Uterus (tissue), 2 donors: ENCODE measurements around the gene PCGF1.

ENCODE experiments used
- CTCF ChIP-seq, 4 experiments: fragments of 200-600 bp in 2 of 4; fragments of 450-650 bp in 2 of 4; sonication (generic) in 2 of 4; IDR thresholded peaks; one replicate each; pipeline ENCODE4 v1.5.1; 2016 to 2019; ENCODE audit warnings: antibody characterized with exemption in 4 of 4, mild to moderate bottlenecking in 2 of 4, moderate library complexity in 1 of 4
- POLR2A ChIP-seq, 2 donors: fragments of 450-650 bp; IDR thresholded peaks; one replicate each; pipeline ENCODE4 v1.6.1; 2016; ENCODE audit warnings: antibody characterized with exemption in 2 of 2, mild to moderate bottlenecking in 1 of 2, moderate library complexity in 1 of 2

GRCh38 chr2:74554820-74555531 is 47.5 kb upstream of the PCGF1 start:
- TF ChIP-seq CTCF (IDR thresholded peaks at IDR 0.05) (no peak), POLR2A (IDR thresholded peaks at IDR 0.05) (no peak)
